ENCODE results near the gene TPP2. TPM values are rescaled to one million over a fixed set of nuclear protein-coding genes. Genes with fewer than 3 reads are reported as not detected.

The TPP2 gene
- total RNA-seq, 1 experiment from 2014 or later: 31.6 TPM

GRCh38 chr13:102679449-102680132, 82.8 kb downstream of the TPP2 start:
- H3K9me3 ChIP-seq (ENCODE audit: control insufficient read depth, insufficient read depth, low read depth, low read length): no peaks in the 10 kb centered on the region
- TF ChIP-seq POLR2AphosphoS5 (IDR thresholded peaks at IDR 0.05; ENCODE audit: low read depth, low read length) (no peak), TCF7L2 (IDR thresholded peaks at IDR 0.05; ENCODE audit: low read depth, low read length) (no peak), SIN3A (IDR thresholded peaks at IDR 0.05; ENCODE audit: borderline replicate concordance, insufficient read depth, low read depth, low read length) (no peak)
- TF ChIP-seq, protein P1, sequence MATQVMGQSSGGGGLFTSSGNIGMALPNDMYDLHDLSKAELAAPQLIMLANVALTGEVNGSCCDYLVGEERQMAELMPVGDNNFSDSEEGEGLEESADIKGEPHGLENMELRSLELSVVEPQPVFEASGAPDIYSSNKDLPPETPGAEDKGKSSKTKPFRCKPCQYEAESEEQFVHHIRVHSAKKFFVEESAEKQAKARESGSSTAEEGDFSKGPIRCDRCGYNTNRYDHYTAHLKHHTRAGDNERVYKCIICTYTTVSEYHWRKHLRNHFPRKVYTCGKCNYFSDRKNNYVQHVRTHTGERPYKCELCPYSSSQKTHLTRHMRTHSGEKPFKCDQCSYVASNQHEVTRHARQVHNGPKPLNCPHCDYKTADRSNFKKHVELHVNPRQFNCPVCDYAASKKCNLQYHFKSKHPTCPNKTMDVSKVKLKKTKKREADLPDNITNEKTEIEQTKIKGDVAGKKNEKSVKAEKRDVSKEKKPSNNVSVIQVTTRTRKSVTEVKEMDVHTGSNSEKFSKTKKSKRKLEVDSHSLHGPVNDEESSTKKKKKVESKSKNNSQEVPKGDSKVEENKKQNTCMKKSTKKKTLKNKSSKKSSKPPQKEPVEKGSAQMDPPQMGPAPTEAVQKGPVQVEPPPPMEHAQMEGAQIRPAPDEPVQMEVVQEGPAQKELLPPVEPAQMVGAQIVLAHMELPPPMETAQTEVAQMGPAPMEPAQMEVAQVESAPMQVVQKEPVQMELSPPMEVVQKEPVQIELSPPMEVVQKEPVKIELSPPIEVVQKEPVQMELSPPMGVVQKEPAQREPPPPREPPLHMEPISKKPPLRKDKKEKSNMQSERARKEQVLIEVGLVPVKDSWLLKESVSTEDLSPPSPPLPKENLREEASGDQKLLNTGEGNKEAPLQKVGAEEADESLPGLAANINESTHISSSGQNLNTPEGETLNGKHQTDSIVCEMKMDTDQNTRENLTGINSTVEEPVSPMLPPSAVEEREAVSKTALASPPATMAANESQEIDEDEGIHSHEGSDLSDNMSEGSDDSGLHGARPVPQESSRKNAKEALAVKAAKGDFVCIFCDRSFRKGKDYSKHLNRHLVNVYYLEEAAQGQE (IDR thresholded peaks at IDR 0.05; ENCODE audit: insufficient read depth in 1 of 2, low read depth in 2 of 2, low read length in 1 of 2): no peak
- TF ChIP-seq, protein P2, sequence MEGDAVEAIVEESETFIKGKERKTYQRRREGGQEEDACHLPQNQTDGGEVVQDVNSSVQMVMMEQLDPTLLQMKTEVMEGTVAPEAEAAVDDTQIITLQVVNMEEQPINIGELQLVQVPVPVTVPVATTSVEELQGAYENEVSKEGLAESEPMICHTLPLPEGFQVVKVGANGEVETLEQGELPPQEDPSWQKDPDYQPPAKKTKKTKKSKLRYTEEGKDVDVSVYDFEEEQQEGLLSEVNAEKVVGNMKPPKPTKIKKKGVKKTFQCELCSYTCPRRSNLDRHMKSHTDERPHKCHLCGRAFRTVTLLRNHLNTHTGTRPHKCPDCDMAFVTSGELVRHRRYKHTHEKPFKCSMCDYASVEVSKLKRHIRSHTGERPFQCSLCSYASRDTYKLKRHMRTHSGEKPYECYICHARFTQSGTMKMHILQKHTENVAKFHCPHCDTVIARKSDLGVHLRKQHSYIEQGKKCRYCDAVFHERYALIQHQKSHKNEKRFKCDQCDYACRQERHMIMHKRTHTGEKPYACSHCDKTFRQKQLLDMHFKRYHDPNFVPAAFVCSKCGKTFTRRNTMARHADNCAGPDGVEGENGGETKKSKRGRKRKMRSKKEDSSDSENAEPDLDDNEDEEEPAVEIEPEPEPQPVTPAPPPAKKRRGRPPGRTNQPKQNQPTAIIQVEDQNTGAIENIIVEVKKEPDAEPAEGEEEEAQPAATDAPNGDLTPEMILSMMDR (IDR thresholded peaks at IDR 0.05): no peak
- H3K4me1 ChIP-seq (ENCODE audit: control insufficient read depth, insufficient read depth, low read length): no peaks in the 10 kb centered on the region
- ChIA-PET POLR2A (no interaction called here), CTCF (no interaction called here)
- no peak for DNase-seq (ENCODE audit: low read depth, low spot score)
- ATAC-seq: no peak
- no peaks in the 10 kb centered on the region for H3K27me3 ChIP-seq (ENCODE audit: control insufficient read depth, insufficient read depth, low read length)
- no peak overlapping the region for H3K4me3 ChIP-seq (ENCODE audit: low read depth in 2 of 2, low read length in 2 of 2)
- BruUV-seq (replicated peaks): no TSS peak
- in situ Hi-C loops (cut with HindIII; ENCODE audit: low pct_unique_long_range_greater_than_20kb, low sequenced_read_pairs) (no loop called here), intact Hi-C loops (cut with micrococcal nuclease; ENCODE audit: unreplicated experiment) (no loop called here)
- no peak overlapping the region for H3K27ac ChIP-seq (ENCODE audit: low read length)
- H3K36me3 ChIP-seq (ENCODE audit: control insufficient read depth, insufficient read depth, low read length): no peaks in the 10 kb centered on the region; the same call in 1 of the 2 replicates

DNA sequence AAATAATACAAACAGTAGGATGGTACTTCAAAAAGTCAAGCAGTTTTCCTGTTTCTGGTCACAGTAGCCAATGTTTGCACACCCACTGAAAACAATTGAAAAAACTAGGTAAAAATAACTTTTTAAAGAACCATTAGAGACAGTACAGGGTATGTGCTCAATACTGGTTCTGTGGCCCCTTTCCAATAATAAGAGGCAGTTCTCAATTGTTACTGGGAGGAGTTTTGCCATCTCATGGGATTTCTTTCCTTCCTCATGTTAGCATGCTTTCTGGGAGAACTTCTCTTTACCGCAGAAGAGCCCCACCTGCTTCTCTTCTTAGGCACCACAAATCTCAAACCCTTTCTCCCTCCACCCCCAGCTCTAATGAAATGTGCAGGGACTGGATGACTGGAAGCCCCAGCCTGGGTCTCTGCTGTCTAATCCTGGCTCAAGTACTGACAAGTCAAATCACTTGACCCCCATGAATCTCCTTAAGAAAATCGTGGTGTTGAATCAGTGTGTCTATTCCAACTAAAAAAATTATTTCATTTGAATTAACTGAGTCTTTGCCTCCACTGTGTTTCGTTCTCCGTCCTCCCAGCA, 83.4 kb downstream of the TPP2 start:
- Histone ChIP-seq H3K36me3 (ENCODE audit: control insufficient read depth, insufficient read depth, low read length) (no peaks in the 10 kb centered on the region; the same call in 1 of the 2 replicates), H3K27me3 (ENCODE audit: control insufficient read depth, insufficient read depth, low read length) (no peaks in the 10 kb centered on the region), H3K27ac (ENCODE audit: low read length) (no peak overlapping the region), H3K4me1 (ENCODE audit: control insufficient read depth, insufficient read depth, low read length) (no peaks in the 10 kb centered on the region), H3K9me3 (ENCODE audit: control insufficient read depth, insufficient read depth, low read depth, low read length) (no peaks in the 10 kb centered on the region), H3K4me3 (ENCODE audit: low read depth in 2 of 2, low read length in 2 of 2) (no peak overlapping the region)
- DNase-seq (ENCODE audit: low read depth, low spot score): no peak
- TF ChIP-seq SIN3A (IDR thresholded peaks at IDR 0.05; ENCODE audit: borderline replicate concordance, insufficient read depth, low read depth, low read length) (no peak), TCF7L2 (IDR thresholded peaks at IDR 0.05; ENCODE audit: low read depth, low read length) (no peak), POLR2AphosphoS5 (IDR thresholded peaks at IDR 0.05; ENCODE audit: low read depth, low read length) (no peak)
- TF ChIP-seq, protein P1 (IDR thresholded peaks at IDR 0.05; ENCODE audit: insufficient read depth in 1 of 2, low read depth in 2 of 2, low read length in 1 of 2): no peak
- TF ChIP-seq, protein P2 (IDR thresholded peaks at IDR 0.05): no peak
- CTCF ChIA-PET: no interaction called here
- BruUV-seq (replicated peaks): no TSS peak
- ATAC-seq: no peak
- in situ Hi-C loops (cut with HindIII; ENCODE audit: low pct_unique_long_range_greater_than_20kb, low sequenced_read_pairs) (no loop called here), intact Hi-C loops (cut with micrococcal nuclease; ENCODE audit: unreplicated experiment) (no loop called here)
- POLR2A ChIA-PET: no interaction called here

Data from Panc1 (cell line).